Transverse colon (tissue), 4 donors: ENCODE data around the gene PGPEP1.

Experiments used
- CTCF ChIP-seq, 5 experiments: fragments of 200-600 bp in 3 of 5; fragments of 450-650 bp in 2 of 5; sonication (generic) in 3 of 5; IDR thresholded peaks; 1 replicate in 2 of 5; 2 replicates in 3 of 5; pipeline ENCODE4 v1.5.1; 2016 to 2017; ENCODE audit warnings: antibody characterized with exemption in 5 of 5, inconsistent platforms in 3 of 5, mild to moderate bottlenecking in 2 of 5, moderate library complexity in 1 of 5
- EP300 ChIP-seq: sonication (generic); formaldehyde crosslinking; IDR thresholded peaks from one replicate; pipeline ENCODE4 v1.6.1; 2017; ENCODE audit warnings: antibody characterized with exemption, low read depth
- POLR2A ChIP-seq: fragments of 450-650 bp; IDR thresholded peaks from one replicate; pipeline ENCODE4 v1.6.1; 2016; ENCODE audit warnings: antibody characterized with exemption, mild to moderate bottlenecking, moderate library complexity
- POLR2AphosphoS5 ChIP-seq, 3 donors: sonication (generic); formaldehyde crosslinking; IDR thresholded peaks; one replicate each; pipeline ENCODE4 v1.6.1; 2016; ENCODE audit warnings: antibody characterized with exemption in 3 of 3

- TF ChIP-seq POLR2A (no peak), CTCF (IDR thresholded peaks at IDR 0.05) (peak; percentile 33 to 66 (median 62)), POLR2AphosphoS5 (IDR thresholded peaks at IDR 0.05) (no peak), EP300 (no peak)
Measured at GRCh38 chr19:18408053-18408476, 67.7 kb downstream of the PGPEP1 start.
